Stimulated activated naive CD4-positive, alpha-beta T cell treated with Interleukin-2 at 50 U/mL for 16 hours (primary cell): Measurements from ENCODE around the gene SIGLEC15.
A peak's percentile ranks its signal among the peaks of the same experiment; 100 is the strongest.

Experiments used
- DNase-seq: peaks from one replicate; lab custom pipeline; 2025; lab: John Stamatoyannopoulos, UW

Gene SIGLEC15

DNA sequence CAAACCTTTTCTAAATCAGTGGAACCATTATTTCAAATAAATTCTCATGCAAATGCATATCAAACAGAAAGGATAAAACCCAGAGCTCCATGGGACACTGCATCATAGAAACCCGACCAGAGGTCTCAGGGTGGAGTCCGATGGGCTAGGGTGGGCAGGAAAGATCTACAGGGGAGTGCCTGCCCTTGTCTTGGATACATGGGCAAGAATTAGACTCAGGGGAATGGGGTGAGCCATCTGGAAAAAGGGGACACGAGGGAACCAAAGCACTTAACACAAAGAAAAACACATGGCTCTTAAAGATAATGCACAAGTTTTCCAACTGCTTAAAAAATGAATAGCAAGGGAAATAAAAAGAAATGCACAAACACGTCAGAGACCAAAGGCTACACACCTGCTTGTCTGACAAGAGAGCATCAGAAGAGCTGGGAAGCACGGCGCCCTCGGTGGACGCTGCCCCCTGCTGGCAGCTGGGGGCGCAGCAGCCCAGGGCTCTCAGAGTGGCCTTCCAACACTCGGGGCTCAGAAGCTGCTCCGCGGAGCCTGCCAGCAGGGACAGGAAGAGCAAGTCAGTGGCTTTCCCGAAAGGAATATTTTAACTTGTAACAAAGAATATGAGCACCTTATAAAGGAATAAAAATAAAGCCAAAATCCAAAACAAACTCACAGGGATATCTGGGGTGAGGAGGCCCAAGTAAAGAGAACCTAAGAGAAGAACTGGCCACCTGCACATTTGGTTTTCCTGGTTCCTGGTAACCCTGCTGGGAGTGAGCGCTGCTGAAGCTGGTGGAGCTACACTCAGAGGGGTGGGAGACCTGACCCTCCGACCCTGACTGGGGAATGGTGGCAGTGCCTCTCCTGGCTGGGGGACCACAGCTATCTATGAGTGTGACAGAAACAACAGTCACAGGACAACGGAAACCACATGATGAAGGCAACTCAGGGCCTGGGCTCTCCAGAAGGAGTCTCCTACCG is 54.5 kb downstream of the SIGLEC15 start:
- DNase-seq, result peak; percentile 40

DNA sequence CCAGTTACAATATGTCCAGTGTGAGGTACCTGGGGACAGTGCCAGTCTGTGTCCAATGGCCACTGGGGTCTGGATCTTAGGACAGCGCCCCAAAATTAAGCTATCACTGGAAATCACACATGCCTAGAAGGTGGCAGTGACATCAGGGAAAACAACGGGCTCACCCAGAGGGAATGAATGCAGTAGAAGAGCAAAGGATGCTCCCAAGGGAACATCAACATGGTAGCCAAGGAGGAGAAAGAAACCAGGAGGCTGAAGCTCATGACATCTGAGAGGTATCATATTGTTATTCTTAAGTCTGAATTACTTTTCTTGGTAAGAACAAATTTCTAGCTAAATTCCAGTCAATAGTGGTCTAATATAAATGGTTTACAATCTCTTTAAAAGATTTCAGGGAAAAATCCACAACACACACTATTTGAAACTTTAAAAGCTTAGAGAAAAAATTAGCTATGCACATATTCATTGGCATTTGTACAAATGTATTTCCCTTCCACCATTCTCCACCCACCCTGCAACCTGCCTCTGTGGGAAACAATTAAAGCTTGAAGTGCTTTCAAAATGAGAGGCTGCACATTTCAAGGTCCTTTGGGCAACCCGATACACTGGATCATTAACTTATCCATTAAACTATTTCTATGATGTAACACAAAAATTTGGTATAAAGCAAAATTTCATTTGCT is 55.5 kb downstream of the SIGLEC15 start:
- DNase-seq, result no peak

DNA sequence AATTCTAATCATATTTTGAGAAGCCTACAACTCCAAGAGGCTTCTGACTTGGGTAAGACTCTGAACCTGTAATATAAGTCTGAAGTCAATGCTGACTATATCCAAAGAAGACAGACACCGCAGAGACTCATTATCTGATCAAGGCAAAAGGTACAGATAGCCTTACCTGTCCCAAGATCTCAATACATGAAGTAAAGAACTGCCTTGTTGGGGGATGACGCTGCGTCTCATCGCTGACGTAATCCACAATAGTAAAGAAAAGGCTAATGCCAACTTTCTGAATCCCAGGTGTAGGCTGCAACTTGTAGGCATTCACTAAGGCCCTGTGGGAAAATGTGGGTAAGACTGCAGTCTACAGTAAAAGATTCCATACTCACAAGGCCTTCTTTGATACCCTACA is 62.1 kb downstream of the SIGLEC15 start:
- DNase-seq, result no peak

DNA sequence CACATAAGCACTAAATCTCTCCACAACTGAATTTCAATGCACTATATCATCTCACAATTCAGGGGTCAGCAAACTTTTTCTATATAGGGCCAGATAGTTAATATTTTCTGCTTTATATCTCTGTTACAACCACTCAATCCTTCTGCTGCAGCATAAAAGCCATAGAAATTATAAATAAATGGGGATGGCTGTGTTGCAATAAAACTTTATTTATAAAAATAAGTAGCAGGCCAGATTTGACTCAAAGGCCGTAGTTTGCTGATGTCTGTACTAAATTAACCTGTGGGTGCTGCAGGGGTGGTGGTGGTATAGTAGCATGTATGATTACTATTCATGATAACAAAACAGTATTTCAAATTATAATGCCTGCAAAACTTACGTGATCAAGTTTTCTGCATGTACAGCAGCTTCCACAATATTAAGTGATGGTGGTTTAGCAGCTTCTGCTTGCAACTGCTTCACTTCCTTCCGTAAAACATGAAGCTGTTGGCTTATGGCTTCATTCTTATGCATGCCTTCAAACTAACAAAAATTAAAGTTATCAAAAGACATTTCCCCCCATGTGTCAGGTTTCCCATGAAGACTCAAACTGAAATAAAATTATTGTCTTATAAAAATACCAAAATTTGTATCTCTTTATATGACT is 64.1 kb downstream of the SIGLEC15 start:
- no peak for DNase-seq

DNA sequence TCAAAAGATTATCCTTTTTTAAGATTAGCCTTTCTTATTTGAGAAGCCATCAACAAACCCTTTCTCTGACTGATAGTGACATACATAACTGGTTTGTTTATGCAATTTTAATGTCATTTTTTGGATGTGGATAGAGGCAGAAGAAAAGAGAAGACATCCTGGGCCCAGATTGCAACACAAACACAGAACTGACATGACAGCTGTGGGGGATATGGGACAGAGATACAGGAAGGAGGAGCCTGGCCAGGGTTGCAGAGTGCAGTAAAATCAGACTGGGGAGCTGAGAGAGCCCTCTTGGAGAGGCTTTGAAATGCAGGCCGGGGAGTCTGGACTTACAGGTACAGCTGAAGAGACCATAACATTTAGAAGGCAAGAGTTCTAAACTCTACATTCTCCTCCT is 65.1 kb downstream of the SIGLEC15 start:
- no peak for DNase-seq

DNA sequence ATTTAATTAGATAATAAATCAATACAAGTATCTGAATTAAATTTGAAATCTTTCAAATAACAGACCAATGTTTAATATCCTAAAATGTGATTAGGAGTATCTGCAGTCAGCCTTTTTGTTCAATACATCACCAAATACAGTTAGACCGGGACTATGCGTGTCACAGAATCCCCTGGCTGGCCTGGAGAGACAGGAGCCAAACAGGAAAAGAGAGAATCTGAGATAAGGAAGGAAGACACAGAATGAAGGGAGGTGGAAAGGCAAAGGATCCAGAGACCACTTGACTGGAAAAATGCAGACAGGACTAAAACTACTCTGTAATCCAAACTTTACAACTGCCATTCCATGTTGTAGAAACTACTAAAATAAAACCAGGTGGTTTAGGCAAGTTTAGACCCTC is 66.3 kb downstream of the SIGLEC15 start:
- no peak for DNase-seq
